K562 (cell line): ENCODE data around the gene MYL3.

ENCODE experiments used
- NBN ChIP-seq: fragments of 450-650 bp; IDR thresholded peaks from 2 replicates; pipeline ENCODE4 v1.6.1; 2016; ENCODE audit warnings: low read depth, mild to moderate bottlenecking
- TF ChIP-seq, protein P1 (sequence below), 3 experiments: IDR thresholded peaks in 2 of 3; conservative IDR thresholded peaks in 1 of 3; 2 replicates each; pipeline ENCODE4 v1.5.1; 2011 to 2012; ENCODE audit warnings: low read length in 3 of 3, mild to moderate bottlenecking in 3 of 3, control low read depth in 2 of 3, improper control_type of control experiment in 1 of 3, inconsistent platforms in 1 of 3, low read depth in 1 of 3, mixed read lengths in 1 of 3, moderate library complexity in 1 of 3; ENCODE audit not compliant: insufficient read depth in 2 of 3

DNA sequence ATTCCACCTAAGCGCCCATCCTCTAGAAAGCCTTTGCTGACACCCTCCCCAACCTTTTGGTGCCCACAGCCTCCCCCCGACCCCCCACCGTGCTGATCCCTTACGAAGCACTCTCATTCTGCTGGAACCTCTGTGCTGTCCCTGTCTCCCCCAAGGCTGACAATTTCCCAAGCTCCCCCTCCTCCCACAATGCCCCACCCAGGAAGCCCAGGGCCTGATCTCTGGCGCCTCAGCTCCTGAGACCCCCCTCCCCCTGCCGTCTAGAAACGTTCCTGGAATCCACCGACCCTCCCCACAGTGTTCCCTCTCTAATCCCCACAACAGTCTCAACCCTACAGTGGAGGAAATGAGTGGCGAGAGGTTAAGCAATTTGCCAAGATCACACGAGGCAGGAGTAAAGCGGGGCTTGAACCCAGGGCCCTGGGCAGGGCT is 18.3 kb downstream of the MYL3 start:
- TF ChIP-seq, protein P1, sequence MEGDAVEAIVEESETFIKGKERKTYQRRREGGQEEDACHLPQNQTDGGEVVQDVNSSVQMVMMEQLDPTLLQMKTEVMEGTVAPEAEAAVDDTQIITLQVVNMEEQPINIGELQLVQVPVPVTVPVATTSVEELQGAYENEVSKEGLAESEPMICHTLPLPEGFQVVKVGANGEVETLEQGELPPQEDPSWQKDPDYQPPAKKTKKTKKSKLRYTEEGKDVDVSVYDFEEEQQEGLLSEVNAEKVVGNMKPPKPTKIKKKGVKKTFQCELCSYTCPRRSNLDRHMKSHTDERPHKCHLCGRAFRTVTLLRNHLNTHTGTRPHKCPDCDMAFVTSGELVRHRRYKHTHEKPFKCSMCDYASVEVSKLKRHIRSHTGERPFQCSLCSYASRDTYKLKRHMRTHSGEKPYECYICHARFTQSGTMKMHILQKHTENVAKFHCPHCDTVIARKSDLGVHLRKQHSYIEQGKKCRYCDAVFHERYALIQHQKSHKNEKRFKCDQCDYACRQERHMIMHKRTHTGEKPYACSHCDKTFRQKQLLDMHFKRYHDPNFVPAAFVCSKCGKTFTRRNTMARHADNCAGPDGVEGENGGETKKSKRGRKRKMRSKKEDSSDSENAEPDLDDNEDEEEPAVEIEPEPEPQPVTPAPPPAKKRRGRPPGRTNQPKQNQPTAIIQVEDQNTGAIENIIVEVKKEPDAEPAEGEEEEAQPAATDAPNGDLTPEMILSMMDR (IDR thresholded peaks at IDR 0.05 in 2 of 3, conservative IDR thresholded peaks at IDR 0.05 in 1 of 3; ENCODE audit: insufficient read depth in 2 of 3, low read depth in 1 of 3, low read length in 3 of 3): no peak
- no peak for TF ChIP-seq NBN
